ENCODE data around the gene DCLK2.

Gene DCLK2

DNA sequence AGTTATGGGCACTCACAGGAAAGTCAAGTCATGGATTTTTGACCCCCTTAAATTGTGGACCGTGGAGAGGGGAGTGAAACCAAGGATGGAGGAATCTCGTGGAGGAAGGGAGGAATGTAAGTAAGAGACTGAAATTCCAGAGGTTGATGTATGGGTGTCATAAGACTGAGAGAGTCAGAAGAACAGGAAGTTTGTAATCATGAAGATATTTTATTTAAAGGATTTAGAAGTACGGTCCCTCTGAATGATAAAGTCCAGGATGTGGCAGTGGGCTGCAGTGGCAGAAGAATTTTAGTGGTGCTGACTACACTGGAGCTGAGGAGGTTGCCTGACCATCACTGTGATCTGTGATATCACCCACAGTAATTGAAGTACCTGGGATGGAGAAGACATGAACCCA, 57.8 kb downstream of the DCLK2 start:
- DNase-seq (ENCODE audit: low spot score): no peak
- in situ Hi-C loops (cut with MboI; ENCODE audit: low pct_unique_long_range_greater_than_20kb, low sequenced_read_pairs, unreplicated experiment): no loop called here
- TF ChIP-seq, protein P1, sequence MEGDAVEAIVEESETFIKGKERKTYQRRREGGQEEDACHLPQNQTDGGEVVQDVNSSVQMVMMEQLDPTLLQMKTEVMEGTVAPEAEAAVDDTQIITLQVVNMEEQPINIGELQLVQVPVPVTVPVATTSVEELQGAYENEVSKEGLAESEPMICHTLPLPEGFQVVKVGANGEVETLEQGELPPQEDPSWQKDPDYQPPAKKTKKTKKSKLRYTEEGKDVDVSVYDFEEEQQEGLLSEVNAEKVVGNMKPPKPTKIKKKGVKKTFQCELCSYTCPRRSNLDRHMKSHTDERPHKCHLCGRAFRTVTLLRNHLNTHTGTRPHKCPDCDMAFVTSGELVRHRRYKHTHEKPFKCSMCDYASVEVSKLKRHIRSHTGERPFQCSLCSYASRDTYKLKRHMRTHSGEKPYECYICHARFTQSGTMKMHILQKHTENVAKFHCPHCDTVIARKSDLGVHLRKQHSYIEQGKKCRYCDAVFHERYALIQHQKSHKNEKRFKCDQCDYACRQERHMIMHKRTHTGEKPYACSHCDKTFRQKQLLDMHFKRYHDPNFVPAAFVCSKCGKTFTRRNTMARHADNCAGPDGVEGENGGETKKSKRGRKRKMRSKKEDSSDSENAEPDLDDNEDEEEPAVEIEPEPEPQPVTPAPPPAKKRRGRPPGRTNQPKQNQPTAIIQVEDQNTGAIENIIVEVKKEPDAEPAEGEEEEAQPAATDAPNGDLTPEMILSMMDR (IDR thresholded peaks at IDR 0.05; ENCODE audit: extremely low read depth, insufficient read depth, missing control alignments): no peak

DNA sequence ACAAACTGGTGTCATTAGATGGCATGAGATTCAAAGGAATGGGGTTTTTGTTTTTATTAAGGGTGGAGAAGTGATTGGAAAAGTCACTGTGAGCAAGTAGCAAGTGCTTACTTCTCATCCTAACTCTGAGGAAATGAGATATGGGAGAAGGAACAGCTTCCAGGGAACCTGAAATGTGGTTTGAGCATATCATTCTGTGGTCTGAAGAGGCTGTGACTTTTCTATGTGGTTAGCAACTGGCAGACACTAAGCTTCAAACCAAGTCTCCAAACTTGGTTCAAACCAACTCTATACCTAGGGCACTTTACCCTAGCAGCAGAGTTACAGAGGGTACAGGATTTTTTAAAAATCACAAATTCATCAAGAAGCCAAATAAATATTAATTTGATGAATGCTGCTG, 58.2 kb downstream of the DCLK2 start:
- TF ChIP-seq, protein P1 (IDR thresholded peaks at IDR 0.05; ENCODE audit: extremely low read depth, insufficient read depth, missing control alignments): no peak
- in situ Hi-C loops (cut with MboI; ENCODE audit: low pct_unique_long_range_greater_than_20kb, low sequenced_read_pairs, unreplicated experiment): no loop called here
- no peak for DNase-seq (ENCODE audit: low spot score)

DNA sequence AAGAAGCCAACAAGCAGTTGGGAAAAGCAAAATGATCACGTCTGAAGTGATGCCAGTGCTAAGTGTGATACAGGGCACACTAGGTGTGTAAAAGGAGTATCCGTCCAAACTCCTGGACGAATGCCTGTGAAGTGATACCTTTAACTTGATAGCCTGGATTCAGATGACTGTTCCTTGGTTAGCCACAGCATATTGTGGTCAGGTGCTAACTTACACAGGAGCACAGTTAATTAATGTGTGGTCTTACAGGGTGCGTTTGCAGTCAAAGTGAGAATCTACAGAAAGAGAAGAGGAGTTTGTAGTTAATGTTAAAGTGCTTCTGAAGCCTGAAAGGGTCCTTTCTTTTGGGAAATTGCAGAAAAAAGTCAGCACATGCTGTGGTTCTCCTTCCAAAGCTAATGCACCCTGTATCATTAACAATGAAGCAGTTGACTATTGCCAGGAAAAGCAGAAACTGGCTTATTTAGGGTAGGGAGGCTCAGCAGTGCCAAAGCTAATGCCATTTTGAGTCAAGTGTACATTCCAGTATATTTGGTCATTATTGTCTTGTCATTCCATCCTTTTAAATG, 61.1 kb downstream of the DCLK2 start:
- DNase-seq (ENCODE audit: low spot score): no peak
- in situ Hi-C loops (cut with MboI; ENCODE audit: low pct_unique_long_range_greater_than_20kb, low sequenced_read_pairs, unreplicated experiment): no loop called here
- TF ChIP-seq, protein P1 (IDR thresholded peaks at IDR 0.05; ENCODE audit: extremely low read depth, insufficient read depth, missing control alignments): no peak

DNA sequence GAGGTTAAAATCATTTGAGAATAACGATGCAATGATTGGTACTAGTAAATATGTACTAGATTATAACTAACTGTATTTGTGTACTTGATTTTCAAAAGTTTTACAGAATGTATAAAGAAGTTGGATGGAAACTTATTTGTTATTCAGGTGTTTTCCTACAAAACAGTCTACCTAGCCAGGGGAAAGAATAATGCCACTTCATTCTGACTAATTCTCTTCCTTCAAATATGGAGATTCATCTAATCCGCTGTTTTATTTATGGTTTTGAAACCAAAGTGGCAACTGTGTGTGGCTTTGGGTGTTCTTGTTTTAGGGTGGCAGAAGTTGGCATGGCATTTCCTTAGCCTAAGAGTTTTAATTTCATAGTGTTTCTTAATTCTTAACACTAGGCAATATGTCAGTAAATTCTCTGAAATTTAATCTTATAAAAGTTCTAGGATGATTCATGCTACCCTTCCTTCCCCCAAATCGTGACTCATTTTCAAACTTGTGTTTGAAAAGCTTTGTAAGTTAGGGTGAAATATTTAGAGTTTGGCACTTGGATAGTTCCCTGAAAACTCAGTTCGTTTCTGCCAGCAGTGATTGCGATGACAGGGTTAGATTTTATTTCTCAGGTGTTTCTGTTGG, 62.6 kb downstream of the DCLK2 start:
- in situ Hi-C loops (cut with MboI; ENCODE audit: low pct_unique_long_range_greater_than_20kb, low sequenced_read_pairs, unreplicated experiment): no loop called here
- TF ChIP-seq, protein P1 (IDR thresholded peaks at IDR 0.05; ENCODE audit: extremely low read depth, insufficient read depth, missing control alignments): no peak
- no peak for DNase-seq (ENCODE audit: low spot score)

DNA sequence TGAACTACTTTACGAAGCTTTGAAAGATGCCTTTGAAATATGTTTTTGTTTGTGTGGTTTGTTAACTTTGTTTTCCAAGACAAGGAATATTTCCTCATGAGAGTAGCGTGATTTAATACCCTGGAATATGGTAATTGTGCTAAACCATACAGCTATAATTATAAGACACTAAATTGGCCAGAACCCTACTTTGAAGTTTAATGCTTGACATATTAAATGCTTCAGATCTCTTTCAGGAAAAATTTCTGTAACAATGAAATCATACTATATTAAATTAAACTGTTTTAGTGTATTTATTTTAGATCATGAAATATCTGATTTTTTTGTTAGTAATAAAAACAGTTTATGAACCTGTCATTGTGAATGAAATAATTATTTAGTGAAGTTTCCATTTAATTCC, 63.5 kb downstream of the DCLK2 start:
- TF ChIP-seq, protein P1 (IDR thresholded peaks at IDR 0.05; ENCODE audit: extremely low read depth, insufficient read depth, missing control alignments): no peak
- in situ Hi-C loops (cut with MboI; ENCODE audit: low pct_unique_long_range_greater_than_20kb, low sequenced_read_pairs, unreplicated experiment): no loop called here
- no peak for DNase-seq (ENCODE audit: low spot score)

DNA sequence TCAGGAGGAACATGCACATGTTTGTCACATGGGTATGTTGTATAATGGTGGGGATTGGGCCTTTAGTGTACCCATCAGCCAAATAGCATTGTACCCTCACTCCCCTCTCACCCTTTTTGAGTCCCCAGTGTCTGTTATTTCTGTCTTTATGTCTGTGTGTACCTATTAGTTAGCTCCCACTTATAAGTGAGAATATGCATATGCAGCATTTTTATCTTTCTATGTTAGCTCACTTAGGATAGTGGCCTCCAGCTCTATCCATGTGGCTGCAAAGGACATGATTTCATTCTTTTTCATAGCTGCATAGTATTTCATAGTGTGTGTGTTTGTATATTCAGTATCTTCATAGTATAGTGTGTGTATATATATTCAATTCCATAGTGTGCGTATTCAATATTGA, 64.6 kb downstream of the DCLK2 start:
- in situ Hi-C loops (cut with MboI; ENCODE audit: low pct_unique_long_range_greater_than_20kb, low sequenced_read_pairs, unreplicated experiment): no loop called here
- TF ChIP-seq, protein P1 (IDR thresholded peaks at IDR 0.05; ENCODE audit: extremely low read depth, insufficient read depth, missing control alignments): no peak
- no peak for DNase-seq (ENCODE audit: low spot score)

Data from GM13977 (cell line).